HG02571 (cell line): ENCODE measurements around the gene CST6.
"Not testable (repeated sequence)": the region's sequence is repeated elsewhere in the genome, so short reads cannot be mapped to it uniquely, and the experiment has no call there.

Experiments used
- ATAC-seq: cut with Tn5 transposase; IDR thresholded peaks from one replicate; pipeline ENCODE4 v1.9.1; 2021; ENCODE audit warnings: mild to moderate bottlenecking, moderate library complexity; ENCODE audit not compliant: unreplicated experiment

CST6 gene

GRCh38 chr11:66013762-66014100 is 1.9 kb downstream of the CST6 start:
- no peak for ATAC-seq

DNA sequence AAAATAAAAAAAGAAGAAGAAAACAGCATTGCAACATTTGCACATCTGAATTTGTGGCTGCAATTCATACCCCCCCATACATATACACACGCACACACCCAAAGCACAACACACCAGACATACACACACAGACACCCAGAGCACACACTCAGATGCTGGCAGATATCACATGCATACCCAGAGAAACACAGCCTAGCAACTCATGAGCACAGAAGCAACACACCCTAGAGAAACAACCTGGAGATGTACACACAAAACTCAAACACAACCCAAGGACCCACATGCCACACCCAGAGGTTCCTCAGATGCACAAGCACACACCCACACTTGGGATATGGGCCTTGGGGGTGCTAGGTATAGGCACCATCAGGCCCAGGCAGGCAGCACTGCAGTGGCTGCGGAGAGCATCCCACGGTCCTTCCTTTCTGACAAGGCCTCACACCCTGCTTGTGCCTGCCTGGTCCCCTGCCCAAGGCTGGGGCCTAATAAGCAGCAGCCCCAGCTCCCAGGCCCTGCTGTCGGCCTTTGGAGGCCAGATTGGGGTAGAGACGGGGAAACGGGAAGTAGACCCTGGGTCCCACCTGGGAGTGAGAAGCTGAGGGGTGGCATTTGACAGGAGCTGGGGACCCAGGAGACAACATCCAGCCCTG is 3.1 kb downstream of the CST6 start:
- no peak for ATAC-seq

DNA sequence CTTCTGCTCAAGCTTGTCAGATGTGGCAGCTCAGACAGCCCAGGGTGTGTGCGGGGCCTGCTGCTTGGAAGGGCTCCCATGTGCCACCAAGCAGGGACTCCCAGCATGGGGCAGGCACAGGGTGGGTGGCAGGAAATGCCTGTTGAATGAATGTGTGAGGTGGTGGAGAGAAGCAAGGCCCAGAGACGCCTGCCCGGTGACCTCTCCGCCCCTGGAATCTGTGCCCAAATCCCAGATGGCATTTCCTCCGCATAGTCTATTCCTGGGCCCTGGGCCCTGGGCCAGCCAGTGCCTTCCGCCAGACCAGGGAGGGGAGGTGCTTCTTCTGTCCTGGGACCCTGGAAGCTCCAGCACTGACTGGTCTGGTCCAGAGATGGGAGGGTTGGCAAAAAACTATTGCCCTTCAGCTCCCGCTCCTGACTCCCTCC is 3.7 kb downstream of the CST6 start:
- ATAC-seq: no peak

DNA sequence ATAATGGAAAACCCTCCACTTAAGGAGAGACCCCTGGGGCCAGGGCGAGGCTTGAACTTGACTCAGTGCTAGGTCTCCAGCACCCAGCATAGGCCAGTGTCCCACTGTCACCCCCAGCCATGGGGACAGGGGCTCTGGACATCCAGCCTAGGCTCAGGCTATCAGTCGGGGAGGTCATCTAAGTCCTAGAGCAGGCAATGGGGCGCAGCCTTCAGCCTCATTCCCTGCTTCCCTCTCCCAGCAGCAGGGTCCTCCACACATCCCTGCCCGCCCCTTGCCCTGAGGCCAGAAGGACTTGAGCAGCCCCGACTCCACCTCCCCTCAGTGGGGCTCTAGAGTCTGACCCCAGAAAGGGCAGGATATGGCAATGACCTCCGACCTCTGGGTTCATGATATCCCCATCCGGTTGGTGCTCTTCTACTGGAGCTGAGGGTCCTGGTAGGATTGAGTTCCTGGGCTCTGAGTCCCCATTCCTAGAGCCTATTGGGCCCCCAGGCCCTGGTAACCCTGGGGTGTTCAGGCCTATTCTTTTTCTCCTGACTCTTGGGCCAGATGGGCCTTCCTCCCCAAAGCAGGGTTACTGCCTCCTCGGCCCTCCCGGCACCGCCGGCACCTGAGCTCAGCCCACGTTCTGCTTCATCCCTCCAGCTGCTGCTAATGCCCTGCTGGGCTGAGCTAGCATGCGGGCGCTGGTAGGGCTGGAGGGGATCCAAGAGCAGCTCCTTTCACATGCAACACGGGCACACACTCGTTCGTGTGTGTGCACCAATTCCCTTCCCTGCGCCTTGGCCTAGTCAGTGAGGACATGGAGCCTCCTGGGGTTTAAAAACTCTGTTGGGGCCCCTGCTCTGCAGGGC is 4.4 kb downstream of the CST6 start:
- ATAC-seq: no peak

- no peak for ATAC-seq
Measured at GRCh38 chr11:66016793-66017177, 5.0 kb downstream of the CST6 start.

- no peak for ATAC-seq
Measured at GRCh38 chr11:66017321-66017720, 5.5 kb downstream of the CST6 start.

DNA sequence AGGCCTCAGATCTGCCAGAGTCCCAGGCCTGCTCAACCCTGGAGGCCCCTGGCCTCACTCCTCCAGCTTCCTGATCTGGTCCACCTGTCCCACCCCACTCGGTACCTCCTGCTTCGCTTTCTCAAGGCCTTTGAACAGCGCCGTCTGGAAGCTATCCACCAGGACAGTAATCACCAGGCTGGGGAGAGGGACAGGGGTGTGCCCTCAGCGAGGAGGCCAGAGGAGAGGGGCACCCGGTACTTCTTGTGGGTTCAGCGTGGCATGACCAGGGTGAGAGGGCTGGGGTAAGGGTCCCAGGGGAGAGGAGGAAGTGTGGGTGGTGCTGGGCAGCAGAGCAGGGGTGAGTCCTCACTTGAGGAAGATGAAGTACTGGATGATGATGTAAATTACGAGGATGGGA is 8.4 kb downstream of the CST6 start:
- no peak for ATAC-seq

DNA sequence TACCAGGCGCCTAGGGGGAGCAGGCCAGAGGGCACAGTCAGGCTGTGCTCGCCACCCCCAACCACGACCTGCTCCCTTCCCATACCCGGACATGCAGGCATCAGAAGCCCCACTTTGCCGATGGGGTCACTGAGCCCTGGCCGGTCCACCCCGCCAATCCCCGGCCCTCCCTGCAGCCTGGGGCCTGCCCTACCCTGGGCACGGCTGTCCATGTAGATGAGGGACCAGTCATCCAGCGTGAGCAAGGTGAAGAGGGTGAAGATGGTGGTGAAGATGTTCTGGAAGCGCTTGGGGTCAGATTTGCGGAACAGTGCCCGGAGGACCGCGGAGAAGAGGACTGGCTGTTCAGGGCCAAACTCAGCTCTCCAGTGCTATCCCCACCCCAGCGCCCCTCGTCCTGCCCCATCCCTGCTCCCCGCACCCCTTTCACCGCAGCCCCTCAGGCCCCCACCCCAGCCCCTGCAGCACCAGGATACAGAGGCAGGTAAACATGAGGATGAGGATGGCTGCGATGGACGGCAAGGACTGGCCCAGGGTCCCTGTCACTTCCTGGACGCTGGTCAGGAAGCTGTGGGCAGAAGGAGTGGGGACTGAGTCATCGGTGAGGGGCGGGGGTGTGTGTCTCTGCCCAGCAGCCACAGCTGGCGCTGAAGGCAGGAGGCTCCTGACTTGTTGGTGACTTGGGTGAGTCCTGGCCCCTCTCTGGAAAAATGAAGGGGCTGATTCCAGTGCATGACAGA is 9.0 kb downstream of the CST6 start:
- ATAC-seq: no peak

GRCh38 chr11:66022401-66023185 is 10.8 kb downstream of the CST6 start:
- no peak for ATAC-seq

- ATAC-seq: not testable (repeated sequence)
Measured at GRCh38 chr11:66023186-66023440, 11.3 kb downstream of the CST6 start.

- no peak for ATAC-seq
Measured at GRCh38 chr11:66026017-66026529, 14.3 kb downstream of the CST6 start, which contains the start of gene CATSPER1. Gene CATSPER1, minus strand, starts transcription at chr11:66026479. Its CDS starts 100 bp downstream, at chr11:66026379.

DNA sequence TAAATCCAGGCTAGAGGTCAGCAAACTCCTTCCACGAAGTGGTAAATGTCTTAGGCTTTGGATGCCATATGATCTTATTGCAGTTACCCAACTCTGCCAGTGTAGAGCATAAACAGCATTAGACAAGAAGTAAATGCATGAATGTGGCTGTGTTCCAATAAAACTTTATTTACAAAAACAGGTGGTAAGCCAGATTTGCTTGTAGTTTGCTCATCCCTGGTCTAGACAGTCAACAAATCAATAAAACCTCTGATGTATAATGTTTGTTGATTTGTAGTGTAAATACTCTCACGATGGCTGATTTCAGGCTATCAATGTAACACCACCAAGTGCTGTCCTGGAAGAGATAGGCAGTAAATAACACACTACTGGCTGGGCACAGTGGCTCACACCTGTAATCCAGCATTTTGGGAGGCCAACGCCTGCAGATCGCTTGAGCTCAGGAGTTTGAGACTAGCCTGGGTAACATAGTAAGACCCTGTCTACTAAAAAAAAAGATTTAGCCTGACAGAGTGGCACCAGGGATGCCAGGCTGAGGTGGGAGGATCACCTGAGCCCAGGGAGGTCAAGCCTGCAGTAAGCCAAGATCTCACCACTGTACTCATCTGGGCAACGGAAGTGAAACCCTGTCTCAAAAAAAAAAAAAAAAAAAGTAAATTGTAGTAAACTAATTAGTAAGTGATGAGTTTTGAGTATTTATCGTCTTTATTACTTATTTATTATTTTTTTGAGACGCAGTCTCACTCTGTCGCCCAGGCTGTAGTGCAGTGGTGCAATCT is 21.3 kb downstream of the CST6 start:
- no peak for ATAC-seq

DNA sequence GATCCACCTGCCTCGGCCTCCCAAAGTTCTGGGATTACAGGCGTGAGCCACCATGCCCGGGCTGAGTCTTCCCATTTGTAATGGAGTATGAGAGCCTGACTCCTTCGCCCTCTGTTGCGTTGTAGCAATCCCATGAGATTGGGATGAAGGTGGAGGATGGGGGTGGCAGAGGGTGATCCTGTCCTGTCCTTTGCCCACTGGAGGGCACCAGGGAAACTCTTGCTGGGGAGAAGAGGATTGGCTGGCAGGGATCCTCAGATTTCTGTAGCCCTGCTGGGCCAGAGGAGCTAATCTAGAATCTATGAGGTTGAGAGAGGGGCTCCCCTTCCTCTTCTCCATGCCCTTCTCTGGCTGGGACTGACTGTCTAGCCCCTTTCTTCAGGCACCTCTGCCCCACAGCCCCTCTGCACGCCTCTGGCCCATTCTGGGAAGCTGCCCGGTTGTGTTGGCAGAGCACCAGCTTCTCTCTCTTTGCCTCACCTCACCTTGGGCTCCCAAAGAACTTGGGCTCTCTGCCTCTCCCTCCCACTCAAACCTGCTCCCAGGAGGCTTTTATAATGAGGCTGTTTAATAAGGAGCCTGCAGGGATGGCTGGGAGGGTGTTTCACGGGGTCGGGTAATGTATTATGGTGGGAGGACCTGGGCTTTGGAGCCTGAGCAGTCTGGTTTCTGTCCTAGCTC is 24.0 kb downstream of the CST6 start:
- no peak for ATAC-seq

DNA sequence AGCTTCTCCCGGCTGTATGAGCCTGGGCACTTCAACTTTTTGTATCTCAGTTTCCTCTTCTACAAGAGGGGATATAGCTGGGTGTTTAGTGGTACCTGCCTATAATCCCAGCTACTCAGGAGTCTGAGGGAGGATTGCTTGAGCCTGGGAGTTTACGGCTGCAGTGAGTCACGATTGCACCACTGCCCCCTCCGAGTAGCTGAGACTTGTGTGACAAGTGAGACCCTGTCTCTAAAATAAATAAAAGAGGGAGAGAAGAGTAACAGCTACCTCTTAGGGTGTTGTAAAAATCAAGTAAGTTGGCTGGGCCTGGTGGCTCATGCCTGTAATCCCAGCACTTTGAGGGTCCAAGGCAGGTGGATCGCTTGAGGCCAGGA is 24.5 kb downstream of the CST6 start:
- ATAC-seq: no peak

DNA sequence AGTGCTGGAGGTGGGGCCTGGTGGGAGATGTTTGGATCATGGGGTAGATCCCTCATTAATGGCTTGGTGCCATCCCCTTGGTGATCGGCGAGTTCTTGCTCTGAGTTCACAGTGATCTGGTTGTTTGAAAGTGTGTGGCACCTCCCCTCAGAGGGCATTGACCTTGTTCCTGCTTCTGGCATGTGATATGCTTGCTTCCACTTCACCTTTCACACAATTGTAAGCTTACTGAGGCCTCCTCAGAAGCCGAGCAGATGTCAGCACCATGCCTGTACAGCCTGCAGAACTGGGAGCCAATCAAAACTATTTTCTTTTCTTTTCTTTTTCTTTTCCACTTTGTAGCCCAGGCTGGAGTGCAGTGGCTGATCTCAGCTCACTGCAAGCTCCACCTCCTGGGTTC is 25.5 kb downstream of the CST6 start:
- ATAC-seq: no peak

DNA sequence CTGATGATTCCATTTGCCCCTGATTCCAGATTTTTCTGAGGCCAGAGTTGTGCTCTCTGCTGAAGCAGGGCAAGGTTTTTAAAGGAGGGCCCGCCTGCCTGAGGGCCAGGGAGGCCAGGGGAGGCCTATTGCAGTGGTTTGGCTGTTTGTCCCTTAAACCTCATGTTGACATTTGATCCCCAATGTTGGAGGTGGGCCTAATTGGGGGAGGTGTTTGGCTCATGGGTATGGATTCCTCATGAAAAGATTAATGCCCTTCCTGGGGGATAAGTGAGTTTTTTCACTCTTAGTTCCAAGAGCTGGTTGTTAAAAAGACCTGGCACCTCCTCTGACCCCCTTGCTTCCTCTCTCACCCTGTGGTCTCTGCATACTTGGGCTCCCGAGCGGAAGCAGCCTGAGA is 28.0 kb downstream of the CST6 start:
- no peak for ATAC-seq

GRCh38 chr11:66042227-66042995 is 30.6 kb downstream of the CST6 start:
- ATAC-seq: no peak

- ATAC-seq: no peak
Measured at GRCh38 chr11:66042996-66043906, 31.4 kb downstream of the CST6 start.
